SIG-M5 treated with dmso at 0.1 percent for 504 hours (cell line): Measurements from ENCODE around the gene SLC25A5.
"Not testable (repeated sequence)": the region's sequence is repeated elsewhere in the genome, so short reads cannot be mapped to it uniquely, and the experiment has no call there.

ENCODE experiments used
- DNase-seq: peaks from one replicate; lab custom pipeline; 2025; ENCODE audit not compliant: unreplicated experiment; lab: John Stamatoyannopoulos, UW

SLC25A5 gene

DNA sequence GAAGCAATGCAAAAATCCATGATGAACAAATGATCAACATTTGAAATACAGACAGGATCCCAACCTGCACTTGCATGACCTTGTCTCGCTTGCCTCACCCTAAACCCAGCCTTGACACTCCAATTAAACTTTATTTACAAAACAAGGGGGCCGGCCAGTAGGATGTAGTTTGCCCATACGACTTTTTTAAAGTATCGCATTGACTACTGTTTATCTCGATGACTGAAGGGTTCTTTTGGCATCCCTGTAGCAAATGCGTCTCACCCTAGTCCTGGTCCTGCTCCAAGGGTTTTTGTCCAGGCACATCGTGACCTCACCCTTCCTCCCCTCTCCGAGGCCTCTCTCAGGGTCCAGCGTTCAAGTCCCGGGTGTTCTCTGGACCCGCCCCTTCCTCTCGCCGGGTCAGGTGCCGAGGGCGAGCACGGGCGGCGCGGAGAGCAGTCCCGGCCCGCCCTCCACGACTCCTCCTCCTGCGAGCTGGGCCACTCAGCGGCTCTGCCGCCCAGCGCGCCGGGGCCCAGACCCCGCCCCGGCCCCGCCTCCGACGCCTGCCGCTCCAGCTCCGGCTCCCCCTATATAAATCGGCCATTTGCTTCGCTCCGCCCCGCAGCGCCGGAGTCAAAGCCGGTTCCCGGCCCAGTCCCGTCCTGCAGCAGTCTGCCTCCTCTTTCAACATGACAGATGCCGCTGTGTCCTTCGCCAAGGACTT lies at the start of gene SLC25A5:
TSS of gene SLC25A5 (plus strand) at position 603 of the 709 bp plus-strand sequence. CDS start at position 675, 72 bp downstream.
- peak; percentile 74 for DNase-seq

DNA sequence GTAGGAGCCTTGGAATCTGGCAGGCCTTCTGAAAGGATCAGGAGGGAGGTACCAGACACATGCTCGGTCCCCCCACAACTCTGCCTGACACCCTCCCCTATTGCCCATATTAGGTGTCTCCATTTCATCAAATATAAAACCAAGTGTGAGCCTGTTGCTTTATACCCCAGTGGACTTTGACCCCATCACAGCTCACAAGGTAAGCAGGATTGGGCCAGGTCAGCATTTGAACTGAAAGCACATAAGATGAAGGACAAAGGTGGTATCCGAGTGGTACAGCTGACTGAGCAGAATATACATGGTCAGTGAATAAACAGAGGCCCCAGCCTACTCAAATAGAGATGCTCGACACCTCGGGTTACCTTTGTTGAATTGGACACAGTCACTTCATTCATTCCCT lies 49.1 kb upstream of the SLC25A5 start:
- DNase-seq, result no peak

DNA sequence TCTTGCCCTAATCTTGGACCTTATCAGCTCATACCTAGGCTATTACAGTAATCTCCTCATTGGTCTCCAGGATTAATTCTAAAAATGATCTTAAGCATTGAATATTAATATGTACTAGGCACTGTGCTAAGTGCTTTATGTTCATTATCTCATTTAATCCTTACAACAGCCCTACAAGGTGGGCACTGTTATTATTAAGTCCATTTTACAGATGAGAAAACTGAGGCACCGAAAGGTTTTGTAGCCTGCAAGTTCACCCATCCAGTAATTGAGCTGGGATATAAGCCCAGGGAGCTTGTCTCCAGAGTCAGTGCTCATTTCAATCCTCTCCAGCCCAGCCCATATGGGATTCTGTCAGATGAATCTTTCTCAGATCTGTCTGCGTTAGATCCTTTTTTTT lies 48.3 kb upstream of the SLC25A5 start:
- no peak for DNase-seq

GRCh38 chrX:119421016-119421705 lies 47.1 kb upstream of the SLC25A5 start:
- no peak for DNase-seq

DNA sequence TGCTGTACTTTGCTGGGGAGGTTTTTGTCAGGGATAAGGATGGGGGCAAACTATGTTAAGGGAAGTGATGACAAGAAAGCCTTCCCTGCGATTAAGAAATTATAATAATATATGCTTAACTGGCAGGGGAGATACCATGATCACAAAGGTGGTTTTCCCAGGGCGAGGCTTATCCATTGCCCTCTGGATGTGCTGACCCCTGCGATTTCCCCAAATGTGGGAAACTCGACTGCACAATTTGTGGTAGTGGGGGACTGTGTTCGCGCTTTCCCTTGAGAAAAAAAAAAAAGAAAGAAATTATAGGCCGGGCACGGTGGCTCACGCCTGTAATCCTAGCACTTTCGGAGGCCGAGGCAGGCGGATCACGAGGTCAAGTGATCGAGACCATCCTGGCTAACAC lies 44.6 kb upstream of the SLC25A5 start:
- no peak for DNase-seq

- DNase-seq, result no peak
These were observed 43.2 kb upstream of the SLC25A5 start for GRCh38 chrX:119424999-119425398.

DNA sequence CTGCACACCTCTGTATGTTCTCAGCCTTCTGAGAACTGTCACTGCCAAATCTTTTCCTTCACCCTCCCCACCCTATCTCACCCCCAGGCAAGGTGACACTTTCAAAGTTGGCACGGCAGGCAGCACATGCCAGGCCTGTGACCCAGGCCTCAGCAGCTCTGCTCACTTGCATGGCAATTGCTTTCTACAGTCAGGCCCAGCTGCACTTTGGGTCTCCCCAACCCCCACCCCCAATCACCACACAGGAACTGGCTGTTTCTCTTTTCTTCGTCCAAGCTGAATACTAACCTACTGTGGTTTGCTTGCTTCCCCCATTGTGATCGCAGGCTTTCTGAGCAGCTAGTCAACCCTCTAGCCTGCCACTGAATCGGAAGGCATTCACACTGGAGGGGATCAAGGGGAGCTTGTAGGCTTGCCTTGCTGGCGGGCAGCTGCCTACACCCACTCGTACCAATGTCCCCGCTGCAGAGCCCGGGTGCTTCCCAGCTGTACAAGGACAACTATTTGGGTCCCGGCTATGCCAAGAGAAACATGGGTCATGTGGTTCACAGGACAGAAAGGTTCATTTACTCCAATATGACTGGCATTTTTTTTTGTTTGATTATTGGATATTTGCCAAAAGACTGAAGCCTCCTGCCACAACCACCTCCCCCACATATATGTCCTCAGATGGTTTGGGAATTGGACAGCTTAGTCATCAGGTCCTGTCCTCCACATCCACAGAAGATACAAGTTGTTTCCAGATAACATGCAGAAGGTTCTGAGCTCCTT lies 41.0 kb upstream of the SLC25A5 start:
- peak; percentile 46 for DNase-seq

- DNase-seq, result no peak
These were observed 40.5 kb upstream of the SLC25A5 start for GRCh38 chrX:119427795-119428185.

- DNase-seq, result no peak
These were observed 38.8 kb upstream of the SLC25A5 start for GRCh38 chrX:119429471-119429870.

DNA sequence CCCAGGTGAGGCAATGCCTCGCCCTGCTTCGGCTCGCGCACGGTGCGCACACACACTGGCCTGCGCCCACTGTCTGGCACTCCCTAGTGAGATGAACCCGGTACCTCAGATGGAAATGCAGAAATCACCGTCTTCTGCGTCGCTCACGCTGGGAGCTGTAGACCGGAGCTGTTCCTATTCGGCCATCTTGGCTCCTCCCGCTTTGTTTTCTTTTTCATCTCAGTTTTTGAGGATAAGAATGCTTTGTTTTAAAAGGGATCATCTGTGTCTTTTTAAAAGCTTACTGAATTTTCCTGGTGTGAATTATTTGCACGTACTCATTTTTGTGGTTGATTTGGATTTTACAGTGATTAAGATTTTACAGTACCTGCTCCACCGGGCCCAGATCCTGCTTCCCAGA lies 26.9 kb upstream of the SLC25A5 start:
- not testable (repeated sequence) for DNase-seq

DNA sequence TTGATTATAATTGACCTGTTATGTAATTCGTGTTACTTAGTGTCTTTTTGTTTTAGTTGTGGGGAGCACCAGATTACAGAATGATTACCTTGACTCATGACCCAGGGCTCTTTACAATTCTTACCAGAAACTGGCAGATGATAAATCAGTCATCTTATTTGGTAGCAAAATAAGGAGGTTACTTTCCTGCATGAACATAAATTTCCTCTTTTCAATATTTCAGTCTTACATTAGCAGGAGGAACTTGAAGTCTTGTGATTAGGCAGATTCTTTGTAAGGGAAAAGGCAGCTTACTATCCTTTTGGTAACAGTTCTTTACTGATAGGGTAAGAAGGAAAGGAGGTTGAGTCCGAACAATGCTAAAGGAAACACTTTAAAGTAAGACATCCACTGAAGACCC lies 26.0 kb upstream of the SLC25A5 start:
- no peak for DNase-seq

- DNase-seq, result no peak
These were observed 15.0 kb upstream of the SLC25A5 start for GRCh38 chrX:119453202-119453601.

GRCh38 chrX:119455264-119455663 lies 13.0 kb upstream of the SLC25A5 start:
- no peak for DNase-seq

- DNase-seq, result no peak
These were observed 9.1 kb upstream of the SLC25A5 start for GRCh38 chrX:119459181-119459580.

DNA sequence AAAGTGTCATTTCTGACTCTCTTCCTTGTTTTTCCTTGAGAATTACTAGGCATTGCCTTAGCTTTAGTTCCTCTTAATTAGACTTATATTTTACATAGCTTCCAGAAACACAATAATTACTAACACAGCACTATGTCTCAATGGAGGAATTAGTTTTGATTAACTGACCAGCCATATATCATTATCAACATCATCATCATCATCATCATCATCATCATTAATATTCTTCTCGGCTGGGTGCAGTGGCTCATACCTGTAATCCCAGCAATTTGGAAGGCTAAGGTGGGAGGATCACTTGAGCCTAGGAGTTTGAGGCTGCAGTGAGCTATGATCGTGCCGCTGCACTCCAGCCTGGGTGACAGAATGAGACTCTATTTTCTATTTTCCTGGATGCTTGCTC lies 2.7 kb upstream of the SLC25A5 start:
- DNase-seq, result no peak

DNA sequence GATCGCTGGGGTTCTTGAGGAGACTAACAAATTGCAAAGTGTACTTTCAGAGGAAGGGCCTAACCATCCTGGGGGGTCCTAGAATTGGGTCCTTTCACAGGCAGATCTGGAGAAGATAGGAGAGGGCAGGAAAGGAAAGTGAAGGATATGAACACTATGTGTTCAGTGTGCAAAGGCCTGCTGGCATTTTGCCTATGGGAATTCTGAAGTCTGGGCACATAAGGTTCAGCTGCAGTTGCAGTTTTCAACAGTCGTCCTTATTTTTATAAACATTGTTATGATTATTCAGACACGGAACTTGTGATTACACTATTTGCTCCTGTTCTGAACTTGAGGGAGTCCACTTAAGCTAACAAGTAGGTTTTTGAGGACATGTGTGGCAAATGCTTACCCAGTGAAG lies 1.3 kb upstream of the SLC25A5 start:
- DNase-seq, result no peak

- no peak for DNase-seq
These were observed 811 bp upstream of the SLC25A5 start for GRCh38 chrX:119467433-119467832.

- peak; percentile 76 for DNase-seq
These were observed 488 bp downstream of the SLC25A5 start for GRCh38 chrX:119468551-119469312.

DNA sequence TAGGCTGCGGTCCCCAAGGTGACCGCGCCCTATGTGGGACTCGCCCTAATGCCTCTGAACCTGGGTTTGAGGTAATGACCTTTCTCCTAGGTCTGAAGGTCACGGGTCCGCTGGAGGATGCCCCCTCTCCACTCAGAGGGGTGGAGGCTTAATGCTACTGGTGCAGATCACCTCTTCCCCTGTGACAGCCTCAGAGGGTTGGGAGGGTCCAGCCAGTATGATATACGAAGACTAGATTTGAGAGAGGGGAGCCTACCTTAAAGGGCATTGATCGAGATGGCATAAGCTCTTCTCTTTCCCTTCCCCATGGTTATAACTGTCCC lies 1.0 kb downstream of the SLC25A5 start:
- no peak for DNase-seq

DNA sequence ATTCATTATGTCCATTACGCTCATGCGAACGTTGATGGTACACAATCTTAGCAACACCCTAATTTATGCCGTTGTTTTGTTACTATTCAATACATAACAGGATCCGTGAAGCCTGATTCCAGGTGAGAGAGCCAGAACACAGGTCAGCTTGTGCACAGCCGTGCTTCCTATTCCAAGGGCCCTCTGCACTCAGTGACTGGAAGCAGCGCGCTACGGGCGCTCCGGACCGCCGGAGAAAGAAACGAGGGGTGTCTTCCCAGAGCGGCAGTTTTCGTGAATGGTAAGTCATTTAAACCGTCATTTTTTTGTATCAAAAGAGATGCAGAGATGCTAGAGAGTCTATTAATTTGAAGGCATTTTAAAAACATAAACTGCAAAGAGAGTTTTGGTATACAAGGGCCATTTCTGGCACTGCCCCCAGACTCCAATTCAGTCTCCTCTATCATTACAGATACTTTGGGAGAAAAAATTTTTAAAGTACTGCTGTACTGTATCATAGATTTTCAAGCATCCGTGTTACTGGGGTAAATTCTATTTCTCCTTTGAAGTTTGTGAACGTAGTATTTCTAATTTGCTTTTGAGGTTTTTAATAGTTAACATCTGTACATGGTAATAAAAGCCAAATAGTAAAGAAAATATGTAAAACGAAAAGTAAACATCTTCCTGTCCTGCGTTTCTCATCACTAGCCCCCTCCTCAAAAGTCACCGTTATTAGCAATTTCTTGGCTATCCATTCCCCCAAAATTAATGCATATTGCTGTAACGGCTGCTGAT lies 6.6 kb downstream of the SLC25A5 start:
- no peak for DNase-seq
